Ishikawa (cell line): ENCODE results near the gene SPG11.

Source experiments
- CEBPB ChIP-seq: IDR thresholded peaks from 2 replicates; pipeline ENCODE4 v1.6.1; 2012
- CREB1 ChIP-seq: IDR thresholded peaks from 2 replicates; pipeline ENCODE4 v1.6.1; 2012; ENCODE audit warnings: low read depth
- EGR1 ChIP-seq: IDR thresholded peaks from 2 replicates; pipeline ENCODE4 v1.6.1; 2012
- EP300 ChIP-seq: IDR thresholded peaks from 2 replicates; pipeline ENCODE4 v1.6.1; 2012; ENCODE audit warnings: borderline replicate concordance
- FOXM1 ChIP-seq: IDR thresholded peaks from 2 replicates; pipeline ENCODE4 v1.6.1; 2012; ENCODE audit warnings: low read depth, borderline replicate concordance
- NFIC ChIP-seq: IDR thresholded peaks from 2 replicates; pipeline ENCODE4 v1.6.1; 2012
- RAD21 ChIP-seq: IDR thresholded peaks from 2 replicates; pipeline ENCODE4 v1.6.1; 2012; ENCODE audit warnings: low read depth
- TAF1 ChIP-seq: IDR thresholded peaks from 2 replicates; pipeline ENCODE4 v1.6.1; 2012; ENCODE audit warnings: low read depth, mild to moderate bottlenecking
- TCF12 ChIP-seq: IDR thresholded peaks from 2 replicates; pipeline ENCODE4 v1.6.1; 2012; ENCODE audit warnings: low read depth
- TEAD4 ChIP-seq: IDR thresholded peaks from 2 replicates; pipeline ENCODE4 v1.6.1; 2012
- YY1 ChIP-seq: IDR thresholded peaks from 2 replicates; pipeline ENCODE4 v1.6.1; 2012; ENCODE audit warnings: low read depth
- ZBTB7A ChIP-seq: IDR thresholded peaks from 2 replicates; pipeline ENCODE4 v1.6.1; 2012; ENCODE audit warnings: low read depth
- TF ChIP-seq, protein P1 (sequence below): IDR thresholded peaks from 2 replicates; pipeline ENCODE4 v1.6.1; 2012
- TF ChIP-seq, protein P2 (sequence below): IDR thresholded peaks from 2 replicates; pipeline ENCODE4 v1.6.1; 2012
- TF ChIP-seq, protein P3 (sequence below): IDR thresholded peaks from 2 replicates; pipeline ENCODE4 v1.6.1; 2012; ENCODE audit warnings: low read depth, mild to moderate bottlenecking

SPG11 gene

DNA sequence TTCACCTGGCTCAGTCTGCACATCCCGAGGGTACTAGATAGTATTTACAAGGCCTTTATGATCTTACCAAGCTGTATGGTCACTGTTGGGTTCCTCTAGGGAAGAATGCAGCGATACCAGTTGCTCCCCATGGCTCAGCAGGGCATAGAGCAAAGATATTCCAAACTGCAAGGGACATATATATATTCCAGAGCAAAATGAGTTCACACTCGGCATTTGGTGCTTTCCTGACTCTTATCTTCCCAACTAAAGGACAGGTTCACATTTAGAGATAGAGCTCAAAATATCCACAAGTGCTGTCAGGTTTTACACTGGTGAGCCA lies 3.5 kb upstream of the SPG11 start:
- TF ChIP-seq CREB1 (no peak), EGR1 (no peak), FOXM1 (no peak), NFIC (no peak), ZBTB7A (no peak), RAD21 (no peak), EP300 (no peak), TAF1 (no peak), TCF12 (no peak), TEAD4 (no peak), YY1 (no peak), CEBPB (no peak)
- TF ChIP-seq, protein P1, sequence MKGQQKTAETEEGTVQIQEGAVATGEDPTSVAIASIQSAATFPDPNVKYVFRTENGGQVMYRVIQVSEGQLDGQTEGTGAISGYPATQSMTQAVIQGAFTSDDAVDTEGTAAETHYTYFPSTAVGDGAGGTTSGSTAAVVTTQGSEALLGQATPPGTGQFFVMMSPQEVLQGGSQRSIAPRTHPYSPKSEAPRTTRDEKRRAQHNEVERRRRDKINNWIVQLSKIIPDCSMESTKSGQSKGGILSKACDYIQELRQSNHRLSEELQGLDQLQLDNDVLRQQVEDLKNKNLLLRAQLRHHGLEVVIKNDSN = no peak
- TF ChIP-seq, protein P2, sequence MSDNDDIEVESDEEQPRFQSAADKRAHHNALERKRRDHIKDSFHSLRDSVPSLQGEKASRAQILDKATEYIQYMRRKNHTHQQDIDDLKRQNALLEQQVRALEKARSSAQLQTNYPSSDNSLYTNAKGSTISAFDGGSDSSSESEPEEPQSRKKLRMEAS = no peak
- TF ChIP-seq, protein P3, sequence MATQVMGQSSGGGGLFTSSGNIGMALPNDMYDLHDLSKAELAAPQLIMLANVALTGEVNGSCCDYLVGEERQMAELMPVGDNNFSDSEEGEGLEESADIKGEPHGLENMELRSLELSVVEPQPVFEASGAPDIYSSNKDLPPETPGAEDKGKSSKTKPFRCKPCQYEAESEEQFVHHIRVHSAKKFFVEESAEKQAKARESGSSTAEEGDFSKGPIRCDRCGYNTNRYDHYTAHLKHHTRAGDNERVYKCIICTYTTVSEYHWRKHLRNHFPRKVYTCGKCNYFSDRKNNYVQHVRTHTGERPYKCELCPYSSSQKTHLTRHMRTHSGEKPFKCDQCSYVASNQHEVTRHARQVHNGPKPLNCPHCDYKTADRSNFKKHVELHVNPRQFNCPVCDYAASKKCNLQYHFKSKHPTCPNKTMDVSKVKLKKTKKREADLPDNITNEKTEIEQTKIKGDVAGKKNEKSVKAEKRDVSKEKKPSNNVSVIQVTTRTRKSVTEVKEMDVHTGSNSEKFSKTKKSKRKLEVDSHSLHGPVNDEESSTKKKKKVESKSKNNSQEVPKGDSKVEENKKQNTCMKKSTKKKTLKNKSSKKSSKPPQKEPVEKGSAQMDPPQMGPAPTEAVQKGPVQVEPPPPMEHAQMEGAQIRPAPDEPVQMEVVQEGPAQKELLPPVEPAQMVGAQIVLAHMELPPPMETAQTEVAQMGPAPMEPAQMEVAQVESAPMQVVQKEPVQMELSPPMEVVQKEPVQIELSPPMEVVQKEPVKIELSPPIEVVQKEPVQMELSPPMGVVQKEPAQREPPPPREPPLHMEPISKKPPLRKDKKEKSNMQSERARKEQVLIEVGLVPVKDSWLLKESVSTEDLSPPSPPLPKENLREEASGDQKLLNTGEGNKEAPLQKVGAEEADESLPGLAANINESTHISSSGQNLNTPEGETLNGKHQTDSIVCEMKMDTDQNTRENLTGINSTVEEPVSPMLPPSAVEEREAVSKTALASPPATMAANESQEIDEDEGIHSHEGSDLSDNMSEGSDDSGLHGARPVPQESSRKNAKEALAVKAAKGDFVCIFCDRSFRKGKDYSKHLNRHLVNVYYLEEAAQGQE = no peak

DNA sequence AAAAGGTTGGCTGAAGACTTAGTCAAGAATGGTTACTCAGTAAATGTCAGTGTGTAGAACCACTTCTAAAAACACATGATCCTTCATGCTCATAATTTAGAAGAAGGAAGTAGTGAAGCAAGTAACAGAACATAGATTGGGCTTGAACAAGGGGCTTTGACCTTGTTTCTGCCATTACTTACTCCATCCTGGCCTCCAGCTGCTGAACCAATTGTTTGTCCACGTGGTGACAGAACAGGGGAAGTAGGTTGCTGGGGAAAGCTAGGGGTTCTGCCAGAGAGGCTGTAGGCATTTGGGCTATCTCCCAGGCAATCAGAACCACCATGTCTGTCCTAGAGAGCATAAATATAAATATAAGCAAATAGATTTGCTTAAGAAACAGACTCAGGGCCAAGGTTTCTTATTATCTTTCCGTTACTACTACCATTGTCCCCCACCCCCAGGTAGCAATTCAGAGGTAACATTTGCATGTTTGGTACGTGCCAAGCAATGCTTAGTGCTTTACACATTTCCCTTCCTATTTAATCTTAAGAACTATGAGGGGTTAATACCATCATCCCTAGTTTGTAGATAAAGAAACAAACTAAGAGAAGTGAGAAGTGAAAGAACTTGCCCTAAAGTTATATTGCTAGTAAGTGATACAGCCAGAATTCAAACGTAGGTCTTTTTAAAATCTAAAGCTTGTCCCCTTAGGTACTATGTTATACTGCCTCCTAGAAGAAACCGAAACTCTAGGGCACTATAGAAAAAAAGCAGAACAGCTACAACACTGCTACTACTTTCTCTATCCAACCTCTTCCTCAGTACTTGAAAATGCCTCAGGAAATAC lies 3.0 kb upstream of the SPG11 start:
- no peak for TF ChIP-seq TCF12
- no peak for TF ChIP-seq RAD21
- no peak for TF ChIP-seq YY1
- no peak for TF ChIP-seq TEAD4
- TF ChIP-seq, protein P3 = no peak
- no peak for TF ChIP-seq FOXM1
- TF ChIP-seq, protein P1 = no peak
- no peak for TF ChIP-seq TAF1
- no peak for TF ChIP-seq ZBTB7A
- no peak for TF ChIP-seq EGR1
- no peak for TF ChIP-seq CEBPB

DNA sequence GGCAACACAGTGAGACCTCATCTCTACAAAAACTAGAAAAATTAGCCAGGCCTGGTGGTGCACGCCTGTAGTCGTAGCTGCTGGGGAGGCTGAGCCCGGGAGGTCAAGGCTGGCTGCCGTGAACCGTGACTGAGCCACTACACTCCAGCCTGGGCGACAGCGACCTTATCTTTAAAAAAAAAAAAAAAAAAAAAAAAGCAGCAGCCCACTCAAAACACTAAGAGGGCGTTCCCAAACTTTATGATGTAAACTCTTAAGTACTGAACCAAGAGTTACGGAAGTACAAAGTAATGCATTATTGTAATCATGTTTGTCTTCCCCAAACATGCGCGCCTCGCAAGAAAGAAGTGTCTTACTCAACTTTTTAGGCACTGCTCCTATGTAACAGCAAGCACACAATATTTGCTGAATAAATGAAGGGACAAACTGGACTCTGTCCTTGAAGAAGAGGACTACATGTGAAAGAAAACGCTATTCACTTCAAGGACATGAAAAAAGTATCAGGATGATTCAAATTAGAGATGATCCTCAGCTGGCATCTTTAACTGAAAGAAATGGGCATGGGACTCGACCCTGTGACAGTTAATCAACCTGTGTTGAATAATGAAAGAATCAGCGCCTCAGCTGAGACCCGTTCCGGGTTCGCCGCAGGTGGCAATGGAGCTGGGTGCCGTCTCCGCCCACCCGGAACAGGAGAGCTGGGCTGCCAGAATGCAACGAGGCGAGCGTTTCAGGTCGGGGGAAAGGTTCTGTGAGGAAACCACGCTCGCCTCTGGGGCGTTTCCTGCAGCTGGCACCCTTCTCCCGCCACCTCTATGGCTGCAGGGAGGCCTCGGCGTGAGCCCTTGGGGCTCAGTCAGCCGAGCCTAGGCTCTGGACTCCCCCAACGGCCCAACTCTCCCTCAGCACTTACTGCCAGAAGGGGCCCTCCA lies 718 bp downstream of the SPG11 start:
- TF ChIP-seq TEAD4 = peak; percentile 34; the same call in 1 of the 2 replicates
- TF ChIP-seq EP300 = peak; percentile 21; the same call in 1 of the 2 replicates
- peak; percentile 73 for TF ChIP-seq ZBTB7A
- no peak for TF ChIP-seq RAD21
- 0 out of 2 replicates have a peak, but pooled peaks have one; percentile 1 for TF ChIP-seq TCF12

DNA sequence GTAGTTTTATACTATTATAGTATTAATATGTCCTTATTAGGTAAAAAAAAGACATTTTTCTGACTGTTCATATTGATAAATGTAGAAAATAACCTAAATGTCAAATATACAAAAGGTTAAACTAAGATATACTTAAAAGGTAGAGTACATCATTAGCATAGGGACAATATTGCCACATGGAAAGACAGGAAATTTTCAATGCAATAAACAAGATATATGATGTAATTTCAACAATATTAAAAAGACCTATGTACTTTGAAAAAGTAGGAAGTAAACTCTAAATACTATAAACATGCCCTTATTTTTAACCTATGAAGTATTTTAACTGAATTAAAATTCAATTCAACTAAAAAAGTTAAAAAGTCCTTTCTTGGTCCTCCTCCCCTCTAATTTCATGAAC lies 1.9 kb downstream of the SPG11 start:
- TF ChIP-seq, protein P1 = no peak
- no peak for TF ChIP-seq TEAD4
- TF ChIP-seq FOXM1 = no peak

DNA sequence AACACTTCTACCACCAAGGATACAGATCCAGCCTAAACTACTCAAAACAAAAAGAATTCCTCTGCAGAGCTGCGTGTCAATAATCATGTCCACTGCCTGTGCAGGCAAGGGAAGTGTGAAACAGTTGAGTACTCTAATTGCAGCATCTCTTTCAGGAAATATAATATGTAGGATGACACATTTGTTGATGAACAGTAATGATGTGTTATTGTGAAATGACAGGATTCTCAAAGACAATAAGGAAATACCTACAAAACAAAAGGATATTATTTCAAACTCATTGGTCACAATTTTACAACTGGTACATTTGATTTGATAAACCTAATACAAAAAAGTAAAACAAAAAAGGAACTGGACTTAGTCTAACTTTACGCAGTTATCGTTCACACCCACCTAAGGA lies 4.4 kb downstream of the SPG11 start:
- TF ChIP-seq NFIC = no peak

DNA sequence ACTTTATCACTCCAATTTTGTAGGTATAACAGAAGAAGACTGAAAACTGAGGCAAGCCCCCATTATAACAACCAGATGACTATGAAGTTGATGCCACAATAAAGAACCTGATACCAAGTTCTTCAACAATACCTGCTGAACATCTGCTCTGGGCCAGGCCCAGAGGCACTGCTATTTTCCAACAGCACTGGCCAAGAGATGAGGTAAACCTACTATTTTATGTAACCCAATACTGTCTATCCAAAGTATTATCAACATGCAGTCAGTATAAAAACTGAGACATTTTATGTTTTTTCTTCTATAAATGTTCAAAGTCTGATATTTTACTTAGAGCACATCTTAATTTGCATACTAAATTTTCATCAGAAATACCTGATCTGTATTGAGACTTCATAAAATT lies 6.1 kb downstream of the SPG11 start:
- no peak for TF ChIP-seq FOXM1
- TF ChIP-seq CEBPB = no peak
- no peak for TF ChIP-seq EGR1
- no peak for TF ChIP-seq TAF1
- TF ChIP-seq, protein P2 = no peak
- TF ChIP-seq YY1 = no peak
- TF ChIP-seq CREB1 = no peak
- TF ChIP-seq TCF12 = no peak
- TF ChIP-seq TEAD4 = no peak
- no peak for TF ChIP-seq NFIC
